ENCODE measurements around the gene KPNB1. TPM values are rescaled to one million over a fixed set of nuclear protein-coding genes. Genes with fewer than 3 reads are reported as not detected.

KPNB1 gene
- total and polyA plus RNA-seq, 2 of the 8 experiments (the other 6 are each of a cell fraction or from before 2014, with no cell fraction given): 171 to 625 TPM

GRCh38 chr17:47693731-47694580, 44.2 kb downstream of the KPNB1 start, which contains the start of gene TBKBP1:
TSS of gene TBKBP1 (plus strand) at chr17:47694161. CDS start at chr17:47696113, 1,952 bp downstream.
- peak within 1 kb of the TSS; percentile 67; the same call in 1 of the 2 replicates for H3K27ac ChIP-seq (ENCODE audit: low read depth, low read length)
- H3K9ac ChIP-seq (replicated peaks in 1 of 4; ENCODE audit: extremely low read depth in 1 of 4, low read depth in 3 of 4, low read length in 3 of 4): peak within 1 kb of the TSS; percentile 20 to 49 (median 38); a peak in 5 of 7 replicates
- peak within 1 kb of the TSS; percentile 96 for H2BK12ac ChIP-seq (ENCODE audit: low read depth, low read length)
- CTCF ChIA-PET (ENCODE audit: partially characterized antibody): interaction anchor here (0.7 to 19.8 kb wide), 5 partner anchors 13 to 41 kb away, joined by 3 to 441 read pairs (median 3); partner anchors contain the start of gene TBX21
- H3K79me1 ChIP-seq (ENCODE audit: low read depth, low read length): no peaks in the 10 kb centered on the region; the same call in 1 of the 2 replicates
- WGBS, 2 experiments (ENCODE audit: extremely low coverage in 1 of 2, insufficient coverage in 1 of 2, insufficient read length in 1 of 2, insufficient replicate concordance in 2 of 2, low coverage in 1 of 2, low lambda C conversion rate in 2 of 2, missing lambda C conversion rate in 1 of 2): 3% methylated on average over 41 of the region's 87 CpGs; no CpG with 5 or more reads in 1 of the 2 experiments
- H2BK20ac ChIP-seq (ENCODE audit: low read length): peak within 1 kb of the TSS; percentile 90
- 0 out of 2 replicates have a peak within 1 kb of the TSS, but pooled peaks have one; percentile 8 for H4K8ac ChIP-seq (ENCODE audit: extremely low read depth, insufficient read depth, low read length)
- H3K4me2 ChIP-seq (ENCODE audit: insufficient read depth in 1 of 2, low read depth in 2 of 2, low read length in 2 of 2): peak within 1 kb of the TSS; percentile 93 to 96
- no peaks in the 10 kb centered on the region; a peak in 2 of 4 replicates for H3K79me2 ChIP-seq (ENCODE audit: control insufficient read depth in 1 of 2, insufficient read depth in 2 of 2, low read length in 2 of 2)
- H3K4ac ChIP-seq (replicated peaks; ENCODE audit: insufficient read length, low read depth, low read length): peak within 1 kb of the TSS; percentile 84
- peak within 1 kb of the TSS; percentile 92; the same call in 1 of the 2 replicates for H2BK5ac ChIP-seq (ENCODE audit: low read depth, low read length)
- no peak for FAIRE-seq
- peaks cover 14% of the 10 kb centered on the region for H3K23me2 ChIP-seq (ENCODE audit: low read depth, low read length)
- H3K14ac ChIP-seq (ENCODE audit: insufficient read length): no peak within 1 kb of the TSS
- H3K4me1 ChIP-seq (replicated peaks in 1 of 4; ENCODE audit: control insufficient read depth in 3 of 4, insufficient read depth in 4 of 4, low read length in 3 of 4): peaks cover 10 to 22% (median 20%) of the 10 kb centered on the region in 4 experiments
- POLR2A ChIA-PET (ENCODE audit: partially characterized antibody): interaction anchor here (0.8 to 41.8 kb wide), 7 partner anchors 14 to 52 kb away, joined by 3 to 1575 read pairs (median 3); partner anchors contain the start of gene KPNB1
- H2AK5ac ChIP-seq (ENCODE audit: low read depth, low read length): no peak within 1 kb of the TSS
- H2AFZ ChIP-seq (ENCODE audit: low read length): no peak within 1 kb of the TSS
- peak within 1 kb of the TSS; percentile 29 for H4K5ac ChIP-seq (ENCODE audit: insufficient read length, low read depth, low read length)
- H3K4me3 ChIP-seq (ENCODE audit: extremely low read depth in 1 of 4, insufficient read depth in 2 of 4, low read depth in 3 of 4, low read length in 4 of 4): peak within 1 kb of the TSS; percentile 64 to 82 (median 78)
- no peak within 1 kb of the TSS for H3K23ac ChIP-seq (ENCODE audit: insufficient read length)
- no peaks in the 10 kb centered on the region; a peak in 1 of 7 replicates for H3K27me3 ChIP-seq (replicated peaks in 1 of 4; ENCODE audit: control insufficient read depth in 3 of 4, extremely low read depth in 1 of 4, insufficient read depth in 3 of 4, low read length in 3 of 4)
- DNase-seq (ENCODE audit: low read depth in 1 of 2, low spot score in 2 of 2): peak; percentile 63 to 93
- peak within 1 kb of the TSS; percentile 93 for H3K18ac ChIP-seq (ENCODE audit: extremely low read depth, low read length)
- peaks cover 0 to 3% of the 10 kb centered on the region in 2 experiments for H4K20me1 ChIP-seq (replicated peaks in 1 of 2; ENCODE audit: control insufficient read depth in 1 of 2, insufficient read depth in 2 of 2, low read length in 2 of 2)
- H3K56ac ChIP-seq (replicated peaks; ENCODE audit: insufficient read length, low read depth, low read length): peak within 1 kb of the TSS; percentile 87
- peak within 1 kb of the TSS; percentile 92; the same call in 1 of the 2 replicates for H2BK15ac ChIP-seq (ENCODE audit: low read length)
- peak within 1 kb of the TSS; percentile 25 for H2BK120ac ChIP-seq (replicated peaks; ENCODE audit: low read depth, low read length)
- peak within 1 kb of the TSS; percentile 63 for H4K91ac ChIP-seq (replicated peaks; ENCODE audit: insufficient read length, low read length)
- peaks cover 0 to 3% (median 0%) of the 10 kb centered on the region in 4 experiments; a peak in 1 of 8 replicates for H3K36me3 ChIP-seq (ENCODE audit: control insufficient read depth in 2 of 4, insufficient read depth in 4 of 4, low read length in 3 of 4)
- H3K9me3 ChIP-seq (ENCODE audit: insufficient read depth in 2 of 2, low read depth in 1 of 2, low read length in 1 of 2): no peaks in the 10 kb centered on the region
- TF ChIP-seq MAX (IDR thresholded peaks at IDR 0.05): peak; percentile 81
- TF ChIP-seq FOSL1 (IDR thresholded peaks at IDR 0.05; ENCODE audit: insufficient read depth, low read depth, low read length): no peak
- no peak for TF ChIP-seq CHD1 (IDR thresholded peaks at IDR 0.05; ENCODE audit: low read depth, low read length)
- TF ChIP-seq YY1 (IDR thresholded peaks at IDR 0.05; ENCODE audit: low read depth, low read length): no peak
- TF ChIP-seq CEBPB (IDR thresholded peaks at IDR 0.05; ENCODE audit: low read depth, low read length): no peak
- TF ChIP-seq CREB1 (IDR thresholded peaks at IDR 0.05): no peak
- TF ChIP-seq TAF1 (IDR thresholded peaks at IDR 0.05; ENCODE audit: low read depth, low read length): peak; percentile 23; the same call in 1 of the 2 replicates
- TF ChIP-seq SIRT6 (IDR thresholded peaks at IDR 0.05; ENCODE audit: low read length): no peak
- no peak for TF ChIP-seq SP2 (IDR thresholded peaks at IDR 0.05; ENCODE audit: low read length)
- TF ChIP-seq KDM5A (IDR thresholded peaks at IDR 0.05; ENCODE audit: low read length): no peak
- peak; percentile 41 for TF ChIP-seq KDM4A (IDR thresholded peaks at IDR 0.05; ENCODE audit: low read depth, low read length, severe bottlenecking)
- TF ChIP-seq EP300 (IDR thresholded peaks at IDR 0.05; ENCODE audit: borderline replicate concordance in 1 of 2, low read depth in 2 of 2, low read length in 2 of 2): no peak
